GM12874 (cell line): ENCODE results near the gene CTNNA3.

Experiments
- TF ChIP-seq, protein P1 (sequence below): IDR thresholded peaks from 2 replicates; pipeline ENCODE4 v1.5.1; 2011; ENCODE audit warnings: low read depth, mild to moderate bottlenecking, control low read depth, low read length, moderate library complexity; ENCODE audit not compliant: insufficient read depth

Gene CTNNA3

DNA sequence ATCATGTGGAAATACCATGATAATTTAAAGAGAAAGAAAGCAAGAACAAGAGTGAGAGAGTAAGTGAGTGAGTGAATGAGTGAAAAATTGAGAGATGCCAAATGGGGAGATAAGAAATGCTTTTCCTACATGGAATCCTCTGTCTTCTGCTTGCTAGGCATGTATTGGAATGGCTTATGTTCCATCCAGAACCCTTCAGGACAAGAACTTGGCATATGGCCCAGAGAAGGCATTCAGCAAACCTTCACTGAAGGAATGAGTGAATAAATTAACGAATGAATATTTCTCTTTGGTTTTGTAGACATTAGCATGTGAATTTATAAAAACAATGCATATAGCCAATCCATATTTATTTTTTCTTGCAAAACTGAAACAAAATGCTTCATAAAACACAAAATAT is 608.0 kb downstream of the CTNNA3 start:
- TF ChIP-seq, protein P1, sequence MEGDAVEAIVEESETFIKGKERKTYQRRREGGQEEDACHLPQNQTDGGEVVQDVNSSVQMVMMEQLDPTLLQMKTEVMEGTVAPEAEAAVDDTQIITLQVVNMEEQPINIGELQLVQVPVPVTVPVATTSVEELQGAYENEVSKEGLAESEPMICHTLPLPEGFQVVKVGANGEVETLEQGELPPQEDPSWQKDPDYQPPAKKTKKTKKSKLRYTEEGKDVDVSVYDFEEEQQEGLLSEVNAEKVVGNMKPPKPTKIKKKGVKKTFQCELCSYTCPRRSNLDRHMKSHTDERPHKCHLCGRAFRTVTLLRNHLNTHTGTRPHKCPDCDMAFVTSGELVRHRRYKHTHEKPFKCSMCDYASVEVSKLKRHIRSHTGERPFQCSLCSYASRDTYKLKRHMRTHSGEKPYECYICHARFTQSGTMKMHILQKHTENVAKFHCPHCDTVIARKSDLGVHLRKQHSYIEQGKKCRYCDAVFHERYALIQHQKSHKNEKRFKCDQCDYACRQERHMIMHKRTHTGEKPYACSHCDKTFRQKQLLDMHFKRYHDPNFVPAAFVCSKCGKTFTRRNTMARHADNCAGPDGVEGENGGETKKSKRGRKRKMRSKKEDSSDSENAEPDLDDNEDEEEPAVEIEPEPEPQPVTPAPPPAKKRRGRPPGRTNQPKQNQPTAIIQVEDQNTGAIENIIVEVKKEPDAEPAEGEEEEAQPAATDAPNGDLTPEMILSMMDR: no peak

DNA sequence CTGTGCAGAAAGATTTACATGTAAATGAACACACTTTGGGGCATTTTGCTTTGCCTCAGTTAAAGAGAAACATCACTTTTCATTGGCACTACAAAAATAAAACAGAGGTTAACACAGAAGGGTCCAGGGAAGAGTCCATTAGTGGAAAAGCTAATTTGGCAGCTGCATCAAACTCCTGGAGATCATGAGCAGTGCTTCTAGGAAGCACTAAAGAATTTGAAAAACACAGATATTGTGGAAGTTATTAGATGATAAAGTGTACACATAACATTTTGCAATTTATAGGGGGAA is 608.9 kb downstream of the CTNNA3 start:
- TF ChIP-seq, protein P1: no peak

DNA sequence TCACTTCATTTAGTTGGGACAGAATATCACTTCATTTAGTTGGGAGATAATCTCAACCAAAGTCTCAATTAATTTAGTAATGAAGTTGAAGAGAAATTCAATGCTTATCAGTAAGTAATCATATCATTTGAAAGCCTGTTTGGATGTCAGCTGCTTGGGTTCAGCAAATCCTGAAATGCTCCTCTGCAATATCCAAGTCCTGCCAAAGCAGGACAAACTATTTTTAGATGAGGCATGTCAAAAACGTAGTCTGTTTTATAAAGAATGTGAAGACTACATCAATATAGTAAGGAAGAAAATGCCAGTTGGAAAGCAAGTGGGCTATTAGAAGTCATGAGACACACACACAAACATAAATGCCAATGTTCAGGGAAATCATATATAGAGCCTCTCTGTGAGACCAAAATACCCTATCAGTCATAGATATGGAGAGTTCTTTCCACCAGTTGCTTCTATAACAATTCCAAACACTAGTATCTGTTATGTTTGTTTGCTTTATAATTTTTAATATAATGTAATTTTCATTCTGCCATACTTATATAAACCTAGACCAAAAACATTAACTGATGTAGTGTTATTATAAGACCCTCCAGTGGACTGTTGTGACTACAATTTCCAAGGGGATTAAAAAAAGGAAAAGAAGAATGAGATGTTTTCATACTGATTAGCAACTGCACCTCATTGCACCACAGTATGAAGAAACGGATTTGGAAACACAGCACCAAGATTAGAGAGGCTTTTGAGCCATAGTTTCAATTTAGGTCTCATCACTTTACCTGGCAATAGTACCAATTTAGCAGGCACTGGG is 609.5 kb downstream of the CTNNA3 start:
- TF ChIP-seq, protein P1: no peak

DNA sequence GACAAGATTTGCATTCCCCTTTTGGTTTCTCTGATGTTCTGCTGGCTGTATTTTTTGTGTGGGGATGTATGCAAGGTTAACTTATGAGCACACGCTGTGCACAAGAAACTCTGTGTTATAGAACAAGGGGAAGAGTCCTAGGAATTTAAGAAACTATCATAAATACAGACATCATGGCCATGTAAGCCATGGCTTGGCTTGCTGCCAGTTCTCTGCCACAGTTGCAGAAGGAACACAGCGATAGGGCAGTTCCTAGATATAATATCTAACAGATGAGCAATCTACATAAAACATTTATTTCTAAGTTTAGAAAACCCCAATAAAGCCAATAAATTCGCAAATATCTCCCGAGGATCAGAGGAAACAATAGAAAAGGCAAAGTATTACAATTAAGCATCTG is 616.9 kb downstream of the CTNNA3 start:
- TF ChIP-seq, protein P1: no peak

DNA sequence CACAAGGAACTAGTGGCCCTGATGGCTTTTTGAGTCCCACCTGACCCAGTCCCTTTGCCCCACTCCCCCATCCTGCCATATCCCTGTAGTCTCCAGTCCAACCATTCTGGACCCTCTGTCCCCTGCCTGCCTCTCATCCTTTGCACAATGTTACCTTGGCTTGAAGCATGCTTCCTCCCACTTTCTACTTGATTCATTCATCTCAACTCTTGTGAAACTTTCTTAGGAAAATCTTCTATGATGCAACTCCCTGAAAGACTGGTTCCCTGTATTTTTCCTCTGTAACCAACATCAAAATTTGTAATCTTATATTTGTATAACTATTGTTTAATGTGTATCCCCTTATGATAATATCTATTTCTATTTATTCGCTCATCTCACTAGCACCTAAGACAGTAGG is 618.6 kb downstream of the CTNNA3 start:
- TF ChIP-seq, protein P1: no peak

DNA sequence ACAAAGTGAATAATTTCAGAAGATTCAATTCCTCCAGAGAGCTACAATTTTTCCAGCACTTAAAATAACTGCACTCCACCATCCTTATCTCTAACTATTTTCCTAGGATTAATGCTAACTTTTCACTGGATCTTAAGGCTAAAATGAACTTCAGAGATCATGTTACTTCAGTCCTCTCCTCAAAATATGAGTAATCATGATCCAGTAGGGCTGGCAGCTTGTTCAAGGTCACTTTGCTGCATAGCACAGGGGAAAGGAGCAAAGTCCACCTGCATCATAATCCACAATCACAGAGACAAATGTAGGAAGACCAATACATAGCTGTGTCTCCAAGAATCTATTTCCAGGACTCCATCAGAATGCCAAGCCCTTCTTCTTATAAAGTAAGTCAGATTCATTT is 619.9 kb downstream of the CTNNA3 start:
- TF ChIP-seq, protein P1: no peak

DNA sequence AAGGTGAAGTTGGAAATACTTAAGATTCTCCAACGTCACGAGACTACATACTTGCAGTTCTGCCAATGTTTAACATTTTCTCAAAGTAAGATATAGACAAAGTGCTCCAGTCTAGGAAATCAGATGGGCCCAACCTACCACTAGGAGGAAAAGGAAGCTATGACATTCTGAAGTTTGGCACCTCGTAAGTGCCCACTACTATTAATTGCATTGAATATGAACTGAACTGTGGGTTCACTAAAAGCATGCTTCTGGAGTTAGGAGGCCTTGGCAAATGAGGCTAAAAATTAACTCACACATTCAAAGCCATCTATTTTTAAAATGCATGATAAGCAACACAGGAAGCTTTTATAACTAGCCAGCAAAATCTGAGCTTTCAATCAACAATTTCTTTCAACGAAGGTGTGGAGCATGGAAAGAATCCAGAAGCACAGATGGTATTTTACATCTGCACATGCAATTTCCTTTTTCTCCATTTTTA is 620.5 kb downstream of the CTNNA3 start:
- TF ChIP-seq, protein P1: no peak
